Endothelial cell of umbilical vein (primary cell): Measurements from ENCODE around the gene NEDD4L. TPM values are rescaled to one million over a fixed set of nuclear protein-coding genes. Genes with fewer than 3 reads are reported as not detected.

Experiments
- BruUV-seq: library from RNA; stranded (reverse); fragments of 400-500 nt; replicated peaks from 2 replicates; lab custom pipeline; 2021; lab: Mats Ljungman, UMichigan
- CTCF ChIA-PET: fragments of 300-600, 350-600 bp; sonication (Branson Sonifier 250); formaldehyde crosslinking; loops from one replicate; lab custom pipeline; 2021; ENCODE audit warnings: antibody characterized with exemption, inconsistent platforms; lab: Charles Lee
- POLR2A ChIA-PET: fragments of 300-600, 350-600 bp; sonication (Branson Sonifier 250); formaldehyde crosslinking; loops from one replicate; lab custom pipeline; 2021; ENCODE audit warnings: antibody characterized with exemption, inconsistent platforms; lab: Charles Lee
- DNase-seq: peaks from one replicate; pipeline ENCODE4 v3.0.0-alpha.2; 2011; ENCODE audit warnings: low read depth, low spot score
- FAIRE-seq: peaks from 2 replicates; lab custom pipeline; 2011; peaks lifted over from hg19 to GRCh38; lab: Jason Lieb, UNC
- H2AFZ ChIP-seq: 2 replicates; pipeline ENCODE4 v1.6.0; 2012; ENCODE audit warnings: low read depth, low read length, control low read depth, inconsistent platforms
- H3K27ac ChIP-seq: 2 replicates; pipeline ENCODE4 v1.5.1; 2011; ENCODE audit warnings: low read depth, mild to moderate bottlenecking, control low read depth, low read length, moderate library complexity; ENCODE audit not compliant: insufficient read depth
- H3K27me3 ChIP-seq, 2 experiments: 2 replicates each; pipeline versions ENCODE4 v1.6.0 to v1.6.1; 2011; ENCODE audit warnings: low read length in 2 of 2, mixed read lengths in 1 of 2; ENCODE audit not compliant: control insufficient read depth in 2 of 2, insufficient read depth in 2 of 2
- H3K36me3 ChIP-seq, 2 experiments: 2 replicates in 1 of 2; 3 replicates in 1 of 2; pipeline ENCODE4 v1.5.1; 2011; ENCODE audit warnings: low read length in 2 of 2, mild to moderate bottlenecking in 1 of 2, moderate library complexity in 1 of 2; ENCODE audit not compliant: control insufficient read depth in 2 of 2, insufficient read depth in 2 of 2; ENCODE audit errors: extremely low read depth in 1 of 2
- H3K4me1 ChIP-seq: 3 replicates; pipeline ENCODE4 v1.5.1; 2011; ENCODE audit warnings: mild to moderate bottlenecking, low read length; ENCODE audit not compliant: control insufficient read depth, insufficient read depth; ENCODE audit errors: extremely low read depth
- H3K4me2 ChIP-seq: 2 replicates; pipeline ENCODE4 v1.6.1; 2011; ENCODE audit warnings: low read length, control low read depth, mixed read lengths; ENCODE audit not compliant: insufficient read depth
- H3K4me3 ChIP-seq, 3 experiments: fragments of 200-600 bp in 1 of 3; sonication (generic), shearing (Covaris generic) in 1 of 3; replicated peaks in 1 of 3; 2 replicates each; pipeline ENCODE4 v1.5.1; 2011 to 2016; ENCODE audit warnings: control low read depth in 3 of 3, low read length in 3 of 3, mild to moderate bottlenecking in 2 of 3, inconsistent platforms in 1 of 3, low read depth in 1 of 3, moderate library complexity in 1 of 3; ENCODE audit not compliant: insufficient read depth in 1 of 3
- H3K79me2 ChIP-seq: 2 replicates; pipeline ENCODE4 v1.6.0; 2012; ENCODE audit warnings: low read length, inconsistent platforms; ENCODE audit not compliant: control insufficient read depth, insufficient read depth
- H3K9ac ChIP-seq: replicated peaks from 2 replicates; pipeline ENCODE3; 2011; ENCODE audit warnings: low read length, control low read depth; ENCODE audit not compliant: insufficient read depth; ENCODE audit errors: extremely low read depth
- H3K9me1 ChIP-seq: replicated peaks from 3 replicates; pipeline ENCODE4 v1.6.0; 2011; ENCODE audit warnings: mild to moderate bottlenecking, low read length; ENCODE audit not compliant: control insufficient read depth, insufficient read depth; ENCODE audit errors: extremely low read depth
- H3K9me3 ChIP-seq: replicated peaks from 2 replicates; pipeline ENCODE4 v1.5.1; 2012; ENCODE audit warnings: low read length, inconsistent platforms; ENCODE audit not compliant: control insufficient read depth, insufficient read depth
- H4K20me1 ChIP-seq: replicated peaks from 2 replicates; pipeline ENCODE3; 2011; ENCODE audit warnings: mild to moderate bottlenecking, low read length; ENCODE audit not compliant: control insufficient read depth, insufficient read depth; ENCODE audit errors: extremely low read depth
- CTCF ChIP-seq, 2 donors: IDR thresholded peaks; 1 replicate in 1 of 2; 2 replicates in 1 of 2; pipeline ENCODE4 v1.5.1; 2011; ENCODE audit warnings: low read length in 2 of 2, mild to moderate bottlenecking in 2 of 2, moderate library complexity in 2 of 2, control low read depth in 1 of 2, inconsistent platforms in 1 of 2, low read depth in 1 of 2; ENCODE audit not compliant: insufficient read depth in 1 of 2; ENCODE audit errors: extremely low read depth in 1 of 2
- EZH2 ChIP-seq: IDR thresholded peaks from 2 replicates; pipeline ENCODE4 v1.6.1; 2012; ENCODE audit warnings: borderline replicate concordance, low read depth, mild to moderate bottlenecking, moderate library complexity, low read length, inconsistent platforms; ENCODE audit not compliant: severe bottlenecking
- FOS ChIP-seq: IDR thresholded peaks from 2 replicates; pipeline ENCODE4 v1.6.1; 2011; ENCODE audit warnings: mild to moderate bottlenecking, low read length, moderate library complexity, borderline replicate concordance; ENCODE audit not compliant: insufficient read depth
- GATA2 ChIP-seq: IDR thresholded peaks from 2 replicates; pipeline ENCODE4 v1.7.0; 2011; ENCODE audit warnings: low read depth, mild to moderate bottlenecking, moderate library complexity, mixed read lengths, low read length; ENCODE audit not compliant: insufficient read length, insufficient read depth
- JUN ChIP-seq: IDR thresholded peaks from 2 replicates; pipeline ENCODE4 v1.6.1; 2011; ENCODE audit warnings: borderline replicate concordance, low read depth; ENCODE audit not compliant: insufficient read length, insufficient read depth
- MYC ChIP-seq: IDR thresholded peaks from one replicate; pipeline ENCODE4 v1.6.1; 2011; ENCODE audit warnings: mild to moderate bottlenecking, low read depth, low read length
- POLR2A ChIP-seq: IDR thresholded peaks from 2 replicates; pipeline ENCODE4 v1.6.1; 2012; ENCODE audit warnings: low read depth, mild to moderate bottlenecking, control low read depth, low read length
- POLR2AphosphoS5 ChIP-seq: IDR thresholded peaks from 2 replicates; pipeline ENCODE4 v1.6.1; 2012; ENCODE audit warnings: low read depth, mild to moderate bottlenecking, control low read depth, low read length, moderate library complexity; ENCODE audit not compliant: insufficient read depth
- dilution Hi-C: fragments of 300-500 bp; cut with MboI; formaldehyde crosslinking; loops from one replicate; pipeline ENCODE4 v1.15.0; 2019; ENCODE audit warnings: low sequenced_read_pairs; ENCODE audit not compliant: extremely low pct_ligation_motif_present
- intact Hi-C: fragments of 100-400 bp; cut with micrococcal nuclease; formaldehyde crosslinking; loops from one replicate; pipeline ENCODE4 v1.10.0; 2022
- polyA plus RNA-seq, 4 experiments: library from polyadenylated mRNA; depleted of rRNA in 3 of 4; stranded (reverse) in 3 of 4; unstranded in 1 of 4; fragments of >200 nt; gene quantifications; 2 replicates each; pipeline versions ENCODE4 v1.2.1 to v1.2.3, GENCODE V29; 2011 to 2012; ENCODE audit warnings: missing spikeins in 1 of 4
- total RNA-seq: library from RNA; stranded (reverse); gene quantifications from 2 replicates; pipeline ENCODE4 v1.2.3, GENCODE V29; 2021
- TF ChIP-seq, protein P1 (sequence below): IDR thresholded peaks from 2 replicates; pipeline ENCODE4 v1.6.1; 2011; ENCODE audit not compliant: insufficient read depth, insufficient read length

Gene NEDD4L
- total and polyA plus RNA-seq, 2 donors (not counting 3 experiments of a cell fraction or from before 2014, with no cell fraction given), result 20.5 to 78.9 TPM

DNA sequence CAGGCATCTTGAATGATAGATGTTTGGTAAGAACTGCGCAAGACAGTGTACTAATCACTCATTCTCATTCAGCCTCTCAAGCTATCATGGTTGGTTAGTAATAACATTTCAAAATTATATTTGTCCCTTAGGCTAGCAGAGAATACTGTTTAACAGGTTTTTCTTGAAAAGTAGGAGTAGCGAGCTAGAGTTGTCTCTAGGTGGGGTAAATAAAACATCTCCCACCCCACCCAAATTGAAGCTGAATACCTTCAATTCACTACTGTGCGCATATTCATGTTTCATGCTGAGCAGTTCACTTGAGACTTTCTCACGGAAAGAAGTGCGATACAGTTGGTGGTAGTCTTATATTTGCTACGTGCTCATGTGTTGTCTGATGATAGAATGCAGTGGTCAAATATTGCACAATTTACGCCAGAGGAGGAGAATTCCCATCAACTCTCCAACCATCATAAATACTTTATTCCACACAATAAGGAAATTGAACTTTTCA lies 49.3 kb downstream of the NEDD4L start:
- Histone ChIP-seq H3K4me3 (no peak overlapping the region), H3K27me3 (no peaks in the 10 kb centered on the region), H3K27ac (no peak overlapping the region), H3K79me2 (no peaks in the 10 kb centered on the region), H3K36me3 (no peaks in the 10 kb centered on the region), H3K4me2 (no peak overlapping the region), H3K9me3 (no peaks in the 10 kb centered on the region), H3K9ac (no peak overlapping the region), H3K4me1 (peaks cover 13% of the 10 kb centered on the region), H3K9me1 (no peaks in the 10 kb centered on the region), H2AFZ (no peak overlapping the region), H4K20me1 (no peaks in the 10 kb centered on the region)
- no peak for FAIRE-seq
- intact Hi-C loops, result no loop called here
- dilution Hi-C loops, result no loop called here
- no TSS peak for BruUV-seq
- DNase-seq, result no peak
- CTCF ChIA-PET, result interaction anchor here (1.2 kb wide), 1 partner anchor 29 kb away, joined by 3 read pairs; no protein-coding TSS in a partner anchor
- POLR2A ChIA-PET, result no interaction called here
- TF ChIP-seq FOS (no peak), POLR2AphosphoS5 (no peak), JUN (no peak), GATA2 (no peak), POLR2A (no peak), CTCF (IDR thresholded peaks at IDR 0.05; ENCODE audit: extremely low read depth in 1 of 2, insufficient read depth in 1 of 2, low read depth in 1 of 2, low read length in 2 of 2) (no peak), MYC (no peak), EZH2 (no peak)
- TF ChIP-seq, protein P1, sequence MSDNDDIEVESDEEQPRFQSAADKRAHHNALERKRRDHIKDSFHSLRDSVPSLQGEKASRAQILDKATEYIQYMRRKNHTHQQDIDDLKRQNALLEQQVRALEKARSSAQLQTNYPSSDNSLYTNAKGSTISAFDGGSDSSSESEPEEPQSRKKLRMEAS, result no peak
